ENCODE measurements around the gene SUGP1.

- TF ChIP-seq POLR2A (IDR thresholded peaks at IDR 0.05): no peak
- no peak for TF ChIP-seq CTCF (IDR thresholded peaks at IDR 0.05)
- TF ChIP-seq POLR2AphosphoS5 (IDR thresholded peaks at IDR 0.05; ENCODE audit: insufficient read depth in 1 of 2, low read depth in 1 of 2): no peak
Observed at GRCh38 chr19:19352823-19353222, 32.5 kb upstream of the SUGP1 start.
